ENCODE results near the gene GARIN5A. TPM values are rescaled to one million over a fixed set of nuclear protein-coding genes. Genes with fewer than 3 reads are reported as not detected.

Gene GARIN5A
- polyA plus RNA-seq, 3 donors, result 0.41 TPM; not detected in 2

DNA sequence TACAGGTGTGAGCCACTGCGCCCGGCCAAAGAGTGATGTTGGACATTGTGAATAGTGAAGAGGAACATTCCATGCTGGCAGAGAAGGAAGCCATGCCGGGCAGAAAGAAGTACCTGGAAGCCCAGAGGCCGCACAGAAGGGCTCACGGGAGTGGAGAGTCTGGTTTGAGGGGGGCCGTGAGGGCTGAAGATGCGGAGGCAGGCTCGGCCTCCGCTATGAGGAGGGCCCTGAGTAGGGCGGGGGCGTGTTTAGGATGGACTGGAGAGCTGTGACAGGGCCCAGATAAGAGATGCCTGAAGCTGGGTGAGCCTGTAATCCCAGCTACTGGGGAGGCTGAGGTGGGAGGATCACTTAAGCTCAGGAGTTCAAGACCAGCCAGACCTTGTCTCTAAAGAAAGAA lies 32.7 kb upstream of the GARIN5A start:
- Histone ChIP-seq H3K27me3 (ENCODE audit: control insufficient read depth in 2 of 2, insufficient read depth in 2 of 2, low read length in 2 of 2) (peaks cover 0 to 6% of the 10 kb centered on the region in 2 donors), H3K4me2 (replicated peaks; ENCODE audit: extremely low read depth, low read length, poor library complexity, severe bottlenecking) (no peak overlapping the region), H3K4me1 (ENCODE audit: control insufficient read depth in 1 of 2, insufficient read depth in 2 of 2, low read length in 2 of 2) (peaks cover 11 to 16% of the 10 kb centered on the region in 2 donors), H3K4me3 (replicated peaks in 1 of 3; ENCODE audit: low read depth in 2 of 3, low read length in 3 of 3) (no peak overlapping the region), H3K79me2 (ENCODE audit: insufficient read depth, low read length) (peaks cover 4% of the 10 kb centered on the region), H4K20me1 (ENCODE audit: insufficient read depth, low read length) (no peaks in the 10 kb centered on the region), H3K9ac (ENCODE audit: insufficient read depth, low read length, poor library complexity, severe bottlenecking) (no peak overlapping the region), H3K27ac (ENCODE audit: low read depth in 1 of 2, low read length in 2 of 2) (no peak overlapping the region), H3K36me3 (replicated peaks in 1 of 2; ENCODE audit: control insufficient read depth in 1 of 2, insufficient read depth in 2 of 2, low read length in 2 of 2) (no peaks in the 10 kb centered on the region), H3K9me3 (replicated peaks in 1 of 2; ENCODE audit: control insufficient read depth in 1 of 2, insufficient read depth in 1 of 2, low read length in 2 of 2) (no peaks in the 10 kb centered on the region), H2AFZ (ENCODE audit: insufficient read depth, low read depth, low read length, poor library complexity, severe bottlenecking) (no peak overlapping the region)
- H3K27me3 Mint-ChIP-seq (ENCODE audit: low read depth in 3 of 3), result peaks cover 7 to 16% (median 9%) of the 10 kb centered on the region in 3 donors
- peak overlapping the region in 2 of 7 donors; percentile 50 to 58 for H3K27ac Mint-ChIP-seq
- 90% methylated on average over 11 of the region's 11 CpGs for WGBS (ENCODE audit: insufficient coverage)
- no peaks in the 10 kb centered on the region for H3K9me3 Mint-ChIP-seq
- intact Hi-C loops (cut with micrococcal nuclease), result no loop called here
- H3K4me1 Mint-ChIP-seq, result peaks cover 15% of the 10 kb centered on the region
- TF ChIP-seq, protein P1, sequence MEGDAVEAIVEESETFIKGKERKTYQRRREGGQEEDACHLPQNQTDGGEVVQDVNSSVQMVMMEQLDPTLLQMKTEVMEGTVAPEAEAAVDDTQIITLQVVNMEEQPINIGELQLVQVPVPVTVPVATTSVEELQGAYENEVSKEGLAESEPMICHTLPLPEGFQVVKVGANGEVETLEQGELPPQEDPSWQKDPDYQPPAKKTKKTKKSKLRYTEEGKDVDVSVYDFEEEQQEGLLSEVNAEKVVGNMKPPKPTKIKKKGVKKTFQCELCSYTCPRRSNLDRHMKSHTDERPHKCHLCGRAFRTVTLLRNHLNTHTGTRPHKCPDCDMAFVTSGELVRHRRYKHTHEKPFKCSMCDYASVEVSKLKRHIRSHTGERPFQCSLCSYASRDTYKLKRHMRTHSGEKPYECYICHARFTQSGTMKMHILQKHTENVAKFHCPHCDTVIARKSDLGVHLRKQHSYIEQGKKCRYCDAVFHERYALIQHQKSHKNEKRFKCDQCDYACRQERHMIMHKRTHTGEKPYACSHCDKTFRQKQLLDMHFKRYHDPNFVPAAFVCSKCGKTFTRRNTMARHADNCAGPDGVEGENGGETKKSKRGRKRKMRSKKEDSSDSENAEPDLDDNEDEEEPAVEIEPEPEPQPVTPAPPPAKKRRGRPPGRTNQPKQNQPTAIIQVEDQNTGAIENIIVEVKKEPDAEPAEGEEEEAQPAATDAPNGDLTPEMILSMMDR (IDR thresholded peaks at IDR 0.05), result no peak
- peaks cover 13% of the 10 kb centered on the region in 2 donors for H3K36me3 Mint-ChIP-seq
- H3K4me3 Mint-ChIP-seq, result peak overlapping the region in 1 of 2 donors; percentile 39
- DNase-seq, result no peak

DNA sequence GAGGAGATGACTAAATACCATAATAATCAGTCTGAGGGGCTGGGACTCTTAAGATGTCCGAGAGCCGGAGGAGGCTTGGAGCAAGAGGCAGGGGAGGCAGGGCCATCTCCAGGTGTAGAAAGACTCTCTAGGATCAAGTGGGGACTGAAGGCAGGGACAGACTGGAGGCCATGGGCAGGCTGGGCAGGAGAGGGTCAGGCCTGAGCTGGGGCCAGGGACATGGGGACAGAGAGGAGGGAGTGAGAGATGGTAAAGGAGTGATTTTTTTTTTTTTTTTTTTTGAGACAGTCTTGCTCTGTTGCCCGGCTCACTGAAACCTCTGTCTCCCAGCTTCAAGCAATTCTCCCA lies 32.2 kb upstream of the GARIN5A start:
- 100% methylated on average over 2 of the region's 3 CpGs for WGBS (ENCODE audit: insufficient coverage)
- Histone ChIP-seq H3K79me2 (ENCODE audit: insufficient read depth, low read length) (peaks cover 4% of the 10 kb centered on the region), H3K9me3 (replicated peaks in 1 of 2; ENCODE audit: control insufficient read depth in 1 of 2, insufficient read depth in 1 of 2, low read length in 2 of 2) (no peaks in the 10 kb centered on the region), H3K27ac (ENCODE audit: low read depth in 1 of 2, low read length in 2 of 2) (no peak overlapping the region), H3K4me2 (replicated peaks; ENCODE audit: extremely low read depth, low read length, poor library complexity, severe bottlenecking) (no peak overlapping the region), H3K9ac (ENCODE audit: insufficient read depth, low read length, poor library complexity, severe bottlenecking) (no peak overlapping the region), H3K4me3 (replicated peaks in 1 of 3; ENCODE audit: low read depth in 2 of 3, low read length in 3 of 3) (no peak overlapping the region), H3K27me3 (ENCODE audit: control insufficient read depth in 2 of 2, insufficient read depth in 2 of 2, low read length in 2 of 2) (peaks cover 0 to 2% of the 10 kb centered on the region in 2 donors), H4K20me1 (ENCODE audit: insufficient read depth, low read length) (no peaks in the 10 kb centered on the region), H2AFZ (ENCODE audit: insufficient read depth, low read depth, low read length, poor library complexity, severe bottlenecking) (no peak overlapping the region), H3K4me1 (ENCODE audit: control insufficient read depth in 1 of 2, insufficient read depth in 2 of 2, low read length in 2 of 2) (peaks cover 11 to 16% of the 10 kb centered on the region in 2 donors), H3K36me3 (replicated peaks in 1 of 2; ENCODE audit: control insufficient read depth in 1 of 2, insufficient read depth in 2 of 2, low read length in 2 of 2) (no peaks in the 10 kb centered on the region)
- H3K27ac Mint-ChIP-seq, result peak overlapping the region in 1 of 7 donors; percentile 15
- H3K9me3 Mint-ChIP-seq, result no peaks in the 10 kb centered on the region
- no peak overlapping the region for H3K4me3 Mint-ChIP-seq
- H3K36me3 Mint-ChIP-seq, result peaks cover 13% of the 10 kb centered on the region in 2 donors
- TF ChIP-seq, protein P1 (IDR thresholded peaks at IDR 0.05), result no peak
- peaks cover 15% of the 10 kb centered on the region for H3K4me1 Mint-ChIP-seq
- H3K27me3 Mint-ChIP-seq (ENCODE audit: low read depth in 3 of 3), result peaks cover 4 to 11% (median 8%) of the 10 kb centered on the region in 3 donors
- intact Hi-C loops (cut with micrococcal nuclease), result no loop called here
- no peak for DNase-seq

Data from CD14-positive monocyte (primary cell).